Activated CD4-positive, alpha-beta T cell treated with anti-CD3 and anti-CD28 coated beads, Interleukin-2, amount 50 U/mL, for 16 hours (primary cell): ENCODE data around the gene TMEM178B.

Experiments used
- DNase-seq: peaks from one replicate; pipeline ENCODE4 v3.0.0-alpha.2; 2020

The TMEM178B gene

GRCh38 chr7:141225916-141226618, 152.2 kb downstream of the TMEM178B start:
- no peak for DNase-seq

DNA sequence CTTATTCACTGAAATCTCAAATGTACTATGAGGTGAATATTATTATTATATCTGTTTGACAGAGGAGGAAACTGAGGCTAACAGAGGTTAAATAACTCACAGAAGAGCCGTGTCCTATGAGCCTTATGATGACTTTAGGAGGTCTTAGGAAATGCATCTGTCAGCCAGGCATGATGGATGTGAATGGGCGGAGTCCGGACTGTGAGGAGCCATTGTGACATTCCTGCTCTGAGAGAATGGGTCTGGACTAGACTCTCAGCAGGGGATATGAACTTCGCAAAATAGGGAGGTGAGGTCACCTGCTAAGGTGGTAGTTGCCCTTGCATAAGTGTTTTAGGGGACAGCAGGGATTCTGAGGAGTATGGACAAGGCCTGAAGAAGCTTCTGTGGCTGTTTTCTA, 153.6 kb downstream of the TMEM178B start:
- no peak for DNase-seq

DNA sequence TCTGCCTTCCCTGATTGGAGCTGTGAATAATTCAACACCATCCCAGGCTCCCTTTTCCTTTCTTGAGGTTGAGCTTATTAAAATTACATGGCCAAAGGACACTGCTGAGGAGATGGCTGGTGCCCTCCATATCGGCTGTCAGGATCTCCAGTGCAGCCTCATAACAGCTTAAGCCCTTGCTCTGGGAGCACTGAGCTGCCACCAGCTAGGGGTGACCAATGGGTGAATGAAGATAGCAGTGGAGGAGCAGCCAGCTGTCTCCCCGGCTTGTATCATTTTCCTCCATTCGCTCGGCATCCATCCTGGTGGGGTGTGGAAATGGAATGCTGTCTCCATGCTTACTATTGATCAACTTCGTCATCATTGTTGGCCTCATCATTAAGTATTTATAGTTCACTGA, 154.6 kb downstream of the TMEM178B start:
- DNase-seq, result no peak

DNA sequence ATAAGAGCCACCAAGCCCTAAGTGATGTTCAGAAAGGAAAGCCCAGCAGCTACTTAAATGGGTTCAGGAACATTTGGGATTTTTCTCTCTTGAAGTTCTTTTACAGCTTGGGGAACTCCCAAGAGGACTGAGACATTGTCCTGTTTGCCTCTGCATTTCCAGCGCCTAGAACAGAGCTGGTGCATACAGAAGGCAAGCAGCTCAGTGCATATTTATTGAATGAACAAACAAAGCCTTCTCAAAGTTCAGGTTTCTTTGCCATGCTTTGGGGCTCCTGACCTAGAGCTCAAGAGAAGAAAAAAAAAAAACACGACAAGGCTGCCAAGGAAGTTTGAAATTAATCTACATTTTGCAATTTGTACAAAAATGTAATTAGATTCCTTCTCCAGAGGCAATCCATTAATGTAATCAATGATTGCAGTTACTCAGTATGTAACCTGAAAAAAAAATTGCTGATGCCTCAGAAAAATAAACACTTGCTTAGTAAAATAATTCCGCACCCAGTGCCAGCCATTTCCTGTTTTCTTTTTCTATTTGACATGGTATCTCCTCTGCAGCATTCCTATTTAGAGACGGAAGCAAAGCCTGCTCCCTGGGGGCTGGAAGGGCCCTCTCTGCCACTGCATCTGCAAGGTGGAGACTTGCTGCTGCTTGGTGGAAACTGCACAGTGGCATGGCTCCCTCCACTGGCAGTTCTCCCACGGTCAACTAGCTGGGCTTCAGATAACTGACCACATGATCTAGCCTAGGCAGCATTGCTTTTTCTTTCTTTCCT, 157.3 kb downstream of the TMEM178B start:
- DNase-seq, result no peak

DNA sequence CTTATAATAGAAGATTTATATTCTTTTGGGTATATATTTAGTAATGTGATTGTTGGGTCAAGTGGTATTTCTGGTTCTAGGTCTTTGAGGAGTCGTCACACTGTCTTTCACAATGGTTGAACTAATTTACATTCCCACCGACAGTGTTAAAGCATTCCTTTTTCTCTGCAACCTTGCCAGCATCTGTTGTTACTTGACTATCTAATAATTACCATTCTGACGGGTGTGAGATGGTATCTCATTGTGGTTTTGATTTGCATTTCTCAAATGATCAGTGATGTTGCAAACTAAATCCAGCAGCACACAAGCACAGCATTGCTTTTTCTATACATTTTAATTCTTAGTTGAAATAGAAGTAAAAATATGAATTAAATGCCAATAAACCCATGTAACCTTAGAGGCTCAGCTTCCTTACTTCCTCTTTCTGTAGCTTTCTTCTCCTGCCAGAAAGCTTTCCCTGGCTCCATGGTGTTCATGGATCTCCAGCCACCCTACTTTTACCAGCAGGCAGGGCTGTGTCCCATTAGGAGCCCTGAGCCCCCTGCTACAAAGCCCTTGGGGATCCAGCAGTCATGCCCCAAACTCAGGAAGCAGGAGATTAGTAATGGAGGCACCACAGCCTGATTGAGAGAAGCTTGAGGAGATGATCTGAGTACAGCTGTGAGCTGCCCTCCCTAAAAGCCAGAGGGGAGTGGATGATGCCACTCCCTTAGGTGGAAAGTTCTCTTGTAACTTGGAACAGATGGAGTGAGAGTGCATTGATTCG, 158.6 kb downstream of the TMEM178B start:
- DNase-seq, result no peak

DNA sequence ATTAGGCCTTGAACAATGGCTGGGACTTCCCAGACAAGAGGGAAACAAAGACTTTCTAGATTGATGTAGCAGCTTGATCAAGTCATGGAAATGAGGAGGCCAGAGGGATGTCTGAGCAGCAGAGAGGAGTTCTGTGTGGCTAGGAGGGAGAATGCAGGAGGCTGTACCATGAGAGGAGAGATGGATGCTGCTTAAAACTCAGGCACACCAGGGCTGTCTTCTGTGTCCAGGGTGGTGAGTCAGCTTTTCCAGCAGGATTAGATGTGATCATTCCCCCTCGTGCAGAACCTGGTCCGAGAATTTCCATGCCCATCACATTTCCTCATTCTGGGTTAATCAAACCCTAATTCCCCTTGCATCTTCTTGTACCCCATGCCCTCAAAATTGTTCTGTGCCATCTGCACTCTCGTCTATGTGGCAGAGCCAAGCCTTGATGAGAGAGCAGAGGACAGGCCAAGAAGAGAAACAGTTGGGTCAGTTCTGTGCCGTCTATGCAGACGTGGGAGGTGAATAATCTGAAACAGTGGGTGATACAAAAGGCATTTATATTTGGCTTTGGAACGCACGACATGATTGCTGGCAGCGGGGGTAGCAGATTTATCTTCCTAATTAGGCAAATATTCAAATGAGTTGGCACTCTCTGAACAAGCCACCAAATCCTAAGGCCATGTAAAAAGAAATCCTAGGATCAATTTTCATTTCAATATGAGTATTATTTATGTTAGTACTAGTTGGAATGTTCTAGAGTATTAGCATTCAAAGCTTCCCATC, 160.7 kb downstream of the TMEM178B start:
- DNase-seq, result no peak

DNA sequence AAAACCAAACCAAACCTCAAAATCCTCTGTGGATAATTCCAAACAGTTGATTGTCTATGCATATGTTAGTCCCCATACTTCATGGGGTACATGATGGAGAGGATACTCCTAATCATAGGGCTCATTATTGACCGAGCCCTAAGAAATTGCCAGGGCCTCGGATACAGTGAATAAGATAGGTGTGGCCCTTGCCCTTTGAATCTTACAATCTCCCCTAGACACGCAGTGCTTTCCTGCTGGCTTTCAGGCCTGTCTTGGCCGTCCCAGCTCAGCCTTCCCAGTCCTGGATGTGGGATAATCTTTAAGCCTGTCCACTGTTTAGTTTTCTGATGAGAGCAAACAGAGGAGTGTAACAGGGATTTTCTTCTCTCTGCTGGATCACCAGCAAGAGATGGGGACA, 161.8 kb downstream of the TMEM178B start:
- DNase-seq, result no peak

GRCh38 chr7:141238596-141239243, 164.9 kb downstream of the TMEM178B start:
- no peak for DNase-seq

- no peak for DNase-seq
Measured at GRCh38 chr7:141239661-141240060, 165.8 kb downstream of the TMEM178B start.

- DNase-seq, result no peak
Measured at GRCh38 chr7:141242568-141242967, 168.7 kb downstream of the TMEM178B start.

DNA sequence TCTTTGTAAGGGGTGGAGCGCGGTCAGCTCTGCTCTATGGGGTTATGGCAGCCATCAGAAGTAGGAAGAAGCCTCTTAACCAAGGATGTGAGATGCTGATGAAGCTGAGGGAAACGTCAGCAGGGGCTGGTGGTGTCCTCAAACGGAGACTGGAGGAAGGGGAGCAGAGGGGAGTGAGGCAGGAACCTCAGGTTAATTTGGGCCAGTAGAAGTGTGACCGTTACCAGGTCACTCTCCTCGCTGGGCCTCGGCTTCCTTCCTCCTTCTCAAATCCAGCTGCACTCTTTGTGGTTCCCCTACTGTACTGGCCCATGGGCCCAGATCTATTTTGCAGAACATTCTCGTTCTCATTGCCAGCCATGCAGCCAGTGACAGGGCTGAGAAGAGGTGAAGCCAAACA, 169.5 kb downstream of the TMEM178B start:
- DNase-seq, result no peak

- DNase-seq, result no peak
Measured at GRCh38 chr7:141244435-141244834, 170.6 kb downstream of the TMEM178B start.

- DNase-seq, result no peak
Measured at GRCh38 chr7:141246426-141246825, 172.6 kb downstream of the TMEM178B start.

DNA sequence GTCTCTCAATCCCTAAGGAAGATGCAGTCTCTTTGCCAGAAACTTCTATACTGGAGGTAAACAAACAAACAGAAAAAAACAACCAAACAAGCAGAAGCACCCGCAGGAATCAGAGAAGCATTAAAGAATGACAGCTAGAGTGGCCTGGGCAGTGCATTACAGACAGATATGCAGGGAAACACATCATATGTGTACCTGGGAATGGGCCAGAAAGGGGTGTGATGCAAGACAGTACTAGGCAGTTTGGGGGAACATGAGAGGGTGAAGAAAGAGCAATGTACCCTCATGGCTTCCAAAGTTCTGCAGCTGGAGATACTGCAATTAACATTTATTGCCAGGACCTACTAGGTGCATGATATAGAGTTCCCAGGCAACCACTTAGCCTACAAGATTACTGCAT, 177.3 kb downstream of the TMEM178B start:
- DNase-seq, result no peak

GRCh38 chr7:141251957-141252356, 178.1 kb downstream of the TMEM178B start:
- DNase-seq, result no peak

- DNase-seq, result no peak
Measured at GRCh38 chr7:141257597-141257996, 183.7 kb downstream of the TMEM178B start.

- DNase-seq, result no peak
Measured at GRCh38 chr7:141258559-141258958, 184.7 kb downstream of the TMEM178B start.

DNA sequence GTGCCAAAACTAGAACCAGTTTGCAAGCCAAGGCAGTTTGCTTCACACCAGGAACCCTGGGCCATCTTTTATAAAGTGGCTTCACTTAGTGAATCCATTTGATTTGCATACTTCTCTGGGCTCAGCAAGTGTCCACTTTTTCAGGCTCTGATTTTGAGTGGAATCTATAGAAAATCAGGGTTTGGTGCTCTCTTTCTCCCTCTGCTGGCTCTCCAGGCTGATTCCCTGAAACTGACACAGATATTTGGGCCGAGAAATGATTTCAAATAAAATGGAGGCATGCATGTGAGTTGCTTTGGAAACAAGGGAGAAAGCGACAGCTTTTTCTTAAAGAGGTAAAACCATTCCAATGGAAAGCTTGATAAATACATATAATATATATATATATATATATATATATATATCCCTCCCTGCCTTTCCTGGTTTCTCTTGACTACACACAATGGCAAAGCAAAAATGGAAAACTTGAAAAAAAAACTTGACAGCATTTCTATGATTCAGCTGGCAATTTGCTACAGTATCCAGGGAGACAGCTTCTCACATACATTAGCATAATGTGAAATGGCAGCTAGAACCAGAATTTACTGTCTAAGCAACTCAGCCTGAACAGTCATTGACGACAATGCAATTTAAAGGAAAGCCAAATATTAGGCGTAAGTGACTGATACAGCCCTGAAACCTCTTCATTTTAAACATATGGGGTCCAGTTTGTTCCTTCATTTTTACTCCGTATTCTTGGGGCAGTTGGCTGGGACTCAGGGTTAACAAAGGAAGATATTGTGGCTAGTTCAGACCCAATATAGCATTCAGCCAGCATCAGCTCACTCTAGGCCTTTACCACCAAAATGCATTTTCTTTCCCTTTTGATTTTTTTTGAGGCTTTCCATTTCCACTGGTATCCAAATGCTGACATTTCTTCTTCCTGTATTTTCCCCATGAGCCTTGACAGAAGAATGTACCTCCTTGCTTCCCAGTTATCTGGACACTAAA, 188.5 kb downstream of the TMEM178B start:
- no peak for DNase-seq

- DNase-seq, result peak; percentile 48
Measured at GRCh38 chr7:141263508-141263907, 189.6 kb downstream of the TMEM178B start.

- DNase-seq, result no peak
Measured at GRCh38 chr7:141263983-141264382, 190.1 kb downstream of the TMEM178B start.

DNA sequence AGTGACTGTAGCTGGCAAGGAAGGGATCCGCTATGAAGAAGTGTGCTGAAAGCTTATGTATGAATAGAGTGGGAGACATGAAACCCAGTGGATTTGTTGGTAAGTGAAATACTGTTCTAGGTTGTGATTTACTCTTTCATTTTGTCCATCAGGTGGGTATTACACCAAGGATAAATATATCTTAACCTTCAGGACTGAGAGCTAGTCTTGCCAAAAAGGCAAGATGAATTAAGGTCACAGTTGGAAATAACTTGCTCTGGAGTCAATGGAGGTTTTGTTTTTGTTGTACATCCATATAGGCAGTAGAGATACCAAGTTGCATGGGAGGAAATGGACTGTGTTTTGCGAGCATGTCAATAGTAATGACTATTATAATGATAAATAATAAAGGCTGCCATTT, 190.6 kb downstream of the TMEM178B start:
- DNase-seq, result no peak
